Erythroblast (primary cell): ENCODE results near the gene OR6K6.

ENCODE experiments used
- GATA1 ChIP-seq: IDR thresholded peaks from 2 replicates; pipeline ENCODE4 v1.6.1; 2011; ENCODE audit warnings: low read depth, mild to moderate bottlenecking, control low read depth, low read length, moderate library complexity
- POLR2A ChIP-seq: IDR thresholded peaks from 2 replicates; pipeline ENCODE4 v1.6.1; 2011; ENCODE audit warnings: mild to moderate bottlenecking, low read length

- no peak for TF ChIP-seq POLR2A
- no peak for TF ChIP-seq GATA1
Observed at GRCh38 chr1:158720620-158721019, 33.9 kb upstream of the OR6K6 start, which contains the start of gene OR6K3.
